Measurements from ENCODE around the gene ZNF277.

ZNF277 gene, protein sequence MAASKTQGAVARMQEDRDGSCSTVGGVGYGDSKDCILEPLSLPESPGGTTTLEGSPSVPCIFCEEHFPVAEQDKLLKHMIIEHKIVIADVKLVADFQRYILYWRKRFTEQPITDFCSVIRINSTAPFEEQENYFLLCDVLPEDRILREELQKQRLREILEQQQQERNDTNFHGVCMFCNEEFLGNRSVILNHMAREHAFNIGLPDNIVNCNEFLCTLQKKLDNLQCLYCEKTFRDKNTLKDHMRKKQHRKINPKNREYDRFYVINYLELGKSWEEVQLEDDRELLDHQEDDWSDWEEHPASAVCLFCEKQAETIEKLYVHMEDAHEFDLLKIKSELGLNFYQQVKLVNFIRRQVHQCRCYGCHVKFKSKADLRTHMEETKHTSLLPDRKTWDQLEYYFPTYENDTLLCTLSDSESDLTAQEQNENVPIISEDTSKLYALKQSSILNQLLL

DNA sequence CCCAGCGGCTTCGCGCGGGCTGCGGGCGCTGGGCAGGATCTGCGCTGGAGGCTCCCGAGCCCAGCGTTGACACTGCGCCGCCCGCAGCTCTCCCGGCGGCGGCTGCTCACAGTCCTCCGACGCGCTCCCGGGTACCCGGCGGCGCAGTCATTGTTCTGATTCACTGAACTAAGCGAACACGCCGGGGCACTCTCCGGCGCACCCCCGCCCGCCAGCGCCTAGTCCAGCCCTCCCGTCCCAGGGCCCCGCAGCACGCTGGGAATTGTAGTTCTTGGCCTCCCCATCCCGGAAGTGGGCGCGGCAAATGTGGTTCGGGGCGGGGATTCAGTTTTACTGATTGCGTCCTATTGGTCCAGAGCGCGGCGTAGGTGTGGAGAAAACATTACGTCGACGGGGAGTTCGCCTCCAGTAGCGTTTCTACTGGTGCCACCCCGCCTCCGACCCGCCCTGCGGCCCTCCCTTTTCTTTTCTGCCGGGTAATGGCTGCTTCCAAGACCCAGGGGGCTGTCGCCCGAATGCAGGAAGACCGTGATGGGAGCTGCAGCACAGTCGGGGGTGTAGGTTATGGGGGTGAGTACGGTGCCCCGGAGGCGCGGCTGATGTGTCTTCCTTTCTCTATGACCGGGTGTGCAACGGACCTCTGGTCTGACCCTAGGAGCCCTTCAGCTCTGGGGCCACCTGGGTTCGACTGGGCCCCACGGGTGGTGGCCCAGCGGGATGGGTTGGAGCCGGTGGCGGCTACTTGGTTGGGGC is at the start of gene ZNF277, which contains the start of gene DOCK4:
Gene ZNF277, plus strand, starts transcription at position 458 of the 753 bp plus-strand sequence. Its CDS starts 22 bp downstream, at position 480.
Gene DOCK4, minus strand, starts transcription at position 162 of the 753 bp plus-strand sequence. CDS start 261 bp downstream, outside the sequence.
- in situ Hi-C loops (cut with MboI; ENCODE audit: low sequenced_read_pairs), result no loop called here

DNA sequence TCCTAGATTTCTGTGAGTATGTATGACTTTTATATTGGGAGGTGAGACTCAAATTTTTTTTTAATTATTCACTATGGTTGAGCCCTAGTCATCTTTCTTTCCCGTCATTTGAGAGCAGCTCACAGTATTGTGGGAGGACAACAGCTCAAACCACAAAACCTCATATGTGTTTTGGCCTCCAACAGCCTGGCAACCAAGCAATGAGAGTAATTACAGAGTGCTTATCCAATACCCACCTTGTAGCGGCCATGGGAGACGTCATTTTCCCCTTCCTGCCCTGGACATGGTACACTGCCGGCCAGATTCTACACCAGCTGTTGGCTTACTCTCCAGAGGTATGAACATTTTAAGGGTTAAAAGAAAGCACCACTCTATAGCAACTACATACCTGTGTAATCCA is 49.4 kb upstream of the ZNF277 start:
- in situ Hi-C loops (cut with MboI; ENCODE audit: low sequenced_read_pairs), result no loop called here

DNA sequence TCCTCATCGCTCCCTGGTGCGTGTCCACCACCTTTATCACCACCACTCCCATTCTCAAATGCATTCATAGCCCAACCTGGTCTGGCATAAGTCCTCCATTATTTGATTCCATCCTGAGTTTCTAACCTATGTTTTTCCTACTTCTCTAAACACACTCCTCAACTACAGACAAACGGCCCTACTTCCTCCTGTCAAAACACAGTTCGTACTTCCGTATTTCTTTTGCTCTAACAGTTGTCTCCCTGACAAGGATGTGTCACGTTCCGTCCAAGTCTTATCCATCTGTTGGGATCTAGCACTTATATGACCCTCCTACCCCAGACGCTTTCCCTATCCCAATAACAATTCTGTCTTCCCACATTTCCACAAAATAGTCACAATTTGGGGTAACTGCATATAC is 47.1 kb upstream of the ZNF277 start:
- in situ Hi-C loops (cut with MboI; ENCODE audit: low sequenced_read_pairs), result no loop called here

DNA sequence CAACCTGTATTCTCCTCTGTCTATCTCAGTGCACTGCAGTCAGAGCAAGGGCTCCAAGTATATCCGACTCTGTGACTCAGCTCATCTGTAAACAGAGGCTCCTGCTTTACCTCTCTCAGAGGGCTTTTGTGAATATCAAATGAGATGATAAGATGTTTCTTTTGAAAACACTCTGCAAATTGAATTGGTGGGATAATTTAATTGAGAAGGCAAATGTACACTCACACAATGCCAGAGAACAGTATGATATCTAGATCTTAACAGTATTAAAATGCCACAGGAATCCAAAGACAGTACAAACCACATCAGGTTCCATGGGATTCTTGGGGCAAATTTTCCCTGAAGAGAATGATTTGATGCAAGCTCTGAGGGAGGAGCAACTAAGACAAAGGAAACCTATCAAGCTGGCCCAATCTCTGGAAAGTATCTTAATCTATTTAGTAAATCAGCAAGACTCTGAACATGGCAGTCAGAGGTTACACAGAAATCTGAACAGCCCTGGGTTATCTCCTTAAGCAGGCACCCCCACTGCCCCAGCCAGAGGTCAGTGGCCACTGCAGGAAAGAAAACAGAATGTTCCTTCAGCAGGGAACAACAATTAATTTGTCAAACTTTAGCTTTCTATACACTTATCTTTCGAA is 46.2 kb upstream of the ZNF277 start:
- in situ Hi-C loops (cut with MboI; ENCODE audit: low sequenced_read_pairs), result no loop called here

DNA sequence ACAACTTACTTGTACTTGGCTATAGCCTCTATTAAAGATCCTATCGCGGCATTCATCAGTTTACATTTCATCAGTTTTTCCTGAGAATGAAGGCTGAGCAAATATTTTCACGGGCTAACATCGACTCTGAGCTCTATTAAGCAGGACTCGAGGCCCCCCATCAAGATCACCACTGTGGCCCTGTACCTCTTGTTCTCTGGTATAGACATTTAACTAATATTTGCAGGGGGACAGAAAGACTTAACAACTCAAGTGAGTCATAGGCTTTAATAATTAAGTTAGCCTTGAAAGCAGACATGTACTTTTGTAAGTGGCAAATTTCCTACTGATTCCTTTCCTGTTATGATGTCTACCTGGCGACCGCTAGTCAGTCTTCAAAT is 45.7 kb upstream of the ZNF277 start:
- in situ Hi-C loops (cut with MboI; ENCODE audit: low sequenced_read_pairs), result no loop called here

DNA sequence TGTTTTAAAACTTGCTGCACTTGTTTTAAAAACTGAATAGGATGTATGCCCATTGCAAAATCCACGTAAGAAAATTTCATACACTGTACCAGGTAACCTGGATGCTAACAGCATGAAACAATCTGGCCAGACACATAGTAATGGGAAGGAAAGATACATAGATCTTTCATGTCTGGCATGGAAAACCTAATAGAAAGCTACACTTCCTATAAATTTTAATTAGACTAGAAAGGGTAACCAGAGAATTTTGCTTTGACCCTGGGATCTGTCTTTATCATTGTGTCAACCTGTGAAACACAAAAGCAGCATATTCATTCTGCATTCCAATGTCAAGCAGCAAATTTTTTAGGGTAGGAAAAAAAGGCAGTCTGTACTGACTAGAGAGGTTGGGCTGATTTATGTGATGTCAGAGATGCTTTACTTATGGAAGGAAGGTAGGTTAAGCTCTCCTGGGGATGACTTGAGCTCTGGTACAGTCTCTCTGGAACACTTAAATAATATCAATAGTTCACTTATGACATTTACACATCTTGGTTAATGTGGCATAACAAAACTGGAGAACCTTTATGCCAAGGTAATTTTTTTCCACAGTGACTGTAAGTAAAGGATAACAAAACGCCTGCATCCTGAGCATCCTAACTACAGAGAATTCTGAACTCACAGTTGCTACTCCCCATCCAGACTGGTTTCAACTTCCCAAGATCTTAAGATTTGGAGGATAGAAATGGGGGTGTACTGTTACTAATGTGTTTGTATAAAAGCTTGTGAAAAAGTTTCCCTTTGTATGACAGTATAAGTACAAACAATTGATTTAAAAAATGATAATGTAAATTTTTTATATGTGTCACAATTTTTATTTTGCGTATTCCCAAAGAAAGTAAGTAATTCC is 45.0 kb upstream of the ZNF277 start:
- in situ Hi-C loops (cut with MboI; ENCODE audit: low sequenced_read_pairs), result no loop called here

DNA sequence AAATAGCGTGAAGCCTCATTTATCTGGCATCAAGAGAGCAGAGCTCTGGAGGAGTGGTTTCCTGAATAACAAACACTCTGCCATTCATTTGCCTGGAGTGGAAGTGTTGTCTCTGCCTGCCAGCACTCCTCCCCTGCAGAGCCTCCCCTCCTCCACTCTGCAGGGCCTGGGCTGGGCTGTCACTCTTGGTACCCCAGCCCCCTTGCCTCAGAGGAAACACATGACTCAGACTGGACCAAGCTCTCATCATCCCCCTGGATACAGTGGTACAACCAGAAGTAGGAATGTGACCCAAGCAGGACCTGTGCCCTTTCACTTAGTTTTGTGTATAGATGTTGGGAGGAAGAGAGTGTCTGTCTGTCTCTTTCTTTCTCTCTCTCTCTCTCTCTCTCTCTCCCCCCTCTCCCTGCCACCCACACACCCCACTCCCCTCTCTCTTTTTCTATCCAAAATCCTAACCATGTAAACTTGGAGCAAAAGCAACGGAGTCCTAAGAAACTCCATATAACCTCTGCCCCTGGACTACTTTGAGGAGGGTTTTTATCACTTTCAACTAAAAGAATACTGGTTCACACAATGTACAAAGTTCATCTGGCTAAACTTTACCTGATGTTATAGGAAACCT is 44.2 kb upstream of the ZNF277 start:
- in situ Hi-C loops (cut with MboI; ENCODE audit: low sequenced_read_pairs), result no loop called here

DNA sequence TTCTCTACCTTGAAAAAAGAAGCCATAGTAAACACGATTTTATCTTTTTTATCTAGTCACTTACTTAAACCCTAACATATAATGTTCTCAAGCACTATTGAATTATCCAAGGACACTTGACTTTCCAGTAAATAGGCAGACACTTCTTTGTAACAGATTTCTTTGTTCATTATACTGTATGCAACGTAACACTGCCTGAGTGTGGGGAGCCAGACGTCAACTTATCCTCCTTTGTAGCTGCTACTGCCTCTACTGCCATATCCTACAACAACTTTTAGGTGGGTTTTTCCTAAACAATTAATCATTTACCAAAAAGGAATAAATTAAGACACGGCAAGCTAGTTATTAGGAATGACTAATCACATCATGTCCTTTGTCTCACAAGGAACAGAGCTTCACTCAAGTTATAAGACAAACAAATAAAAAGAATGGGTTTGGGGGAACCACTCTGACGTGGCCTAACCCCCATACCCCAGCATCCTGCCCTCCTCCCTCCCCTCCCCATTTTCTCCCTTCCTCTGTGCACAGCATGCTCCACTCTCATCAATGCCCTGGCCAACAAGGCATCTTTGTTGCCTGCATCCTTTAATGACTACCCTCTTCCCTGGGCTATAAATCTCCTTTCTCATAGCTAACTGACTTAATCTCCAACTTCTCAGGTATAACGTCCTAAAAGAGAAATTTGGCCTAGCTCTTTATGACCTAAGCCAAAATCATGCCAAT is 43.5 kb upstream of the ZNF277 start:
- in situ Hi-C loops (cut with MboI; ENCODE audit: low sequenced_read_pairs), result no loop called here

DNA sequence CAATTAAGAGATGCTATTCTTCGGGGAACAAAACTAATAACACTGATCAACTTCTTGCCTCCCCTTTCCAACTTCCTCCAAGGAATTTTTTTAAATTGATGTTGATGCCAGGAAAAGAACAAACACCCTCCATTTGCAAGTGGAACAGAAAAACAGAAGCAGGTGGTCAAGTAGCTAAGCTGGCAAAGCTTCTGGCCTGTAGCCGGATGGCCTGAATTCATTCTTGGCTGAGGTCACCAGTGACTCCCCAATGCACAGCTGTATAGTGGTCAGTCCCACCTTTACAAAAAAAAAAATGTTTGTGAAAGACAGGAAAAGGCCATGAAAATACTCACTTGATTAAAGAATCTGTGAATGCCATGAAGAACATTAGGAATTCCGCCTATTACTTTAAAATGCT is 39.3 kb upstream of the ZNF277 start:
- in situ Hi-C loops (cut with MboI; ENCODE audit: low sequenced_read_pairs), result no loop called here

DNA sequence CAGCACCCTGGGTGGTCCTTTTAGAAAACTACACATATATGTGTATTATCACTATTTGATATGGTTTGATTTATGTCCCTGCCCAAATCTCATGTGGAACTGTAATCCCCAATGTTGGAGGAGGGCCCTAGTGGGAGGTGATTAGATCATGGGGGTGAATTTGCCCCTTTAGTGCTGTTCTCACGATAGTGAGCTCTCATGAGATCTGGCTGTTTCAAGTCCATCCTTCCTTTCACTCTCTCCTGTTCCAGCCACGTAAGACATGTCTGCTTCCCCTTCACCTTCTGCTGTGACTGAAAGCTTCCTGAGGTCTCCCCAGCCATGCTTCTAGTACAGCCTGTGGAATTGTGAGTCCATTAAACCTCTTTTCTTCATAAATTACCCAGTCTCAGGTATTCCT is 37.6 kb upstream of the ZNF277 start:
- in situ Hi-C loops (cut with MboI; ENCODE audit: low sequenced_read_pairs), result no loop called here

DNA sequence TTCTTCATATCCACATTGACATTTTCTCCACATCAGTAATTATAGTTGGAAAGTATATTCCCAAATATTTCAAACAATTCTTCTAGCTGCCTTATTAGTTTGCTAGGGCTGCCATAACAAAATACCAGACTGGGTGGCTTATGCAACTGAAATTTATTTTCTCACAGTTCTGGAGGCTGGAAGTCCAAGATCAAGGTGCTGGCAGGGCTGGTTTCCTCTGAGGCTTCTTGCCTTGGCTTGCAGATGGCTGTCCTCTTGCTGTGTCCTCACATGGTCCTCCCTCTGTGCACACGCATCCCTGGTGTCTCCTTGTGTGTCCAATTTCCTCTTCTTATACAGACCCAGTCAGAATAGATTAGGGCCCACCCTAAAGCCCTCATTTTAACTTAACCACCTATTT is 34.8 kb upstream of the ZNF277 start:
- in situ Hi-C loops (cut with MboI; ENCODE audit: low sequenced_read_pairs), result no loop called here

DNA sequence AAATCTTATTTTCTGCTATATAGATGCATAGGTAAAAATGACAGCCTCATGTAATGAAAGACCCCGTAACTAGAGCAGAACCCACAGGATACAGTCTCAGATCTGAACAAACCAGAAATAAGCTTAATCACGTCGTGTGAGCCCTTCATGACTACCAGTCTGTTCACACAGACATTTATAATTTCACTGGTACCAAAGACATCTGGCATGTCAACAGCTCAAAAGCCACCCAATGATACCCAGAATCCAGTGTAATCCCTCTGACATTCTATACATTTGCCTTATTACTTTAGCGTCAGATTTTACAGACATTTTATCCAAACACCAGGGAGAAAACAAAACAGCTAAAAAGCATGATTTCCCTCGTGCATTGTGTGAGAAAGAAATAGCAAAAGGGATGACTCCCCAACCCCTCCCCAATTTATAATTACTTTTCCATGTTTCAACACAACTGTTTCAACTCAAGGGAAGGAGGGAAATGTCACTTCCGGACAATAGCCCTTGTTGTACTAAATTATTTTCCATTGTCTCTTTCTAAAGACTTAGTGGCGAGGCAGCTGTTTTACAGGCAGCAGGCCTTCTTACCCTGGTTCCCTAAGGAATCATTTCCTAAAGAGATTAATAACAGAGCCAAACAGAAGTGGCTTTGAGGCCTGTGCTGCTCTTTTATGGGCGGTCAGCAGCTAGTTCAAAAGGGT is 33.5 kb upstream of the ZNF277 start:
- in situ Hi-C loops (cut with MboI; ENCODE audit: low sequenced_read_pairs), result no loop called here

DNA sequence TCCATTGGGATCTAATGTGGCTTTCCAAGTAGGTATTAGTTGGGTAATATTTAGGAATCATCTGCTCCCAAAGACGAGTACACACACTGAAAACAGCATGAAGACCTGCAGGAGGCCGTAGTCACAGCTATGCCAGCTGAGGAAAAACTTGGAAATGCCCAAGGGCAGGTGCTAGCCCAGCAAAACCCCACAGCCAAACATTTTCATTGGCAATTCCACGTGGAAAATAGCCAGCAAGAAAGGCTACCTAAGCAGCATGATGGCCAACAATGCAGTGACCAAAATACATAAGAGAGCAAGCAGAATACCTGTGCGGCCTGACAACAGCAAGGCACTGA is 33.0 kb upstream of the ZNF277 start:
- in situ Hi-C loops (cut with MboI; ENCODE audit: low sequenced_read_pairs), result no loop called here

DNA sequence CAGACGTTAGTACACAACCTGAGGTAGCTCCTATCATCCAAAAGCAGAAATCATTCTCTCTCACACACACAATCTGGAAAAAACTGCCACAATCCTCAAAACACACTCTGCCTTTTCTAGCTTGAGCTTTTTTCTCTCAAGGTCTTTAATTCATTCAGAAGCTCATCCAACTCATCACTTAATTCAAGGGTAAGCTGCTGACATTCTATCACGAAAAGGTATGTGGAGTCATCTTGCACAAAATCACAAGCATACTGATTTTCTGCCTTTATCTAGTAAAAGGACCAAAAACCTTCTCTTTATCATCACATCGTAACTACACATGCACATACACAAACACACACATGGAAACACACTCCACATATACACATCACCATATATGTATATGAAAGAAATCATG is 32.3 kb upstream of the ZNF277 start:
- in situ Hi-C loops (cut with MboI; ENCODE audit: low sequenced_read_pairs), result no loop called here

DNA sequence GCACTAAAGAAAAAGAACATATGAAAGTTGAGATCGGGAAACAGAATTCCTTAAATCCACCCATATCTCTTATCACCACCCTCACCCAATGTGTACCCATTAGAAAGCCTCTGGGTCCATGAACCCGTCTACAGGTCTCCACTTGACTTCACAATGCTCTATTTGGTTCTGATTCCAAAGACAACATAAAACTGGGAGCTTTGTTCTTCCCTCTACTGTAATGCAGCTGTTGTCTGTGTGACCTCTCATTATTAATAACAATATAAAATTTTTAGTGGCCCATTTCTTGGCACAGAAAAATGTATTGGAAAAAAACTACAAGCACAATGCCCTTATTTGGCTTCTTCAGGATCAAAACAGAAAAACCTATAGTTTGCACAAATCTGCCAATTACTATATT is 30.3 kb upstream of the ZNF277 start:
- in situ Hi-C loops (cut with MboI; ENCODE audit: low sequenced_read_pairs), result no loop called here

DNA sequence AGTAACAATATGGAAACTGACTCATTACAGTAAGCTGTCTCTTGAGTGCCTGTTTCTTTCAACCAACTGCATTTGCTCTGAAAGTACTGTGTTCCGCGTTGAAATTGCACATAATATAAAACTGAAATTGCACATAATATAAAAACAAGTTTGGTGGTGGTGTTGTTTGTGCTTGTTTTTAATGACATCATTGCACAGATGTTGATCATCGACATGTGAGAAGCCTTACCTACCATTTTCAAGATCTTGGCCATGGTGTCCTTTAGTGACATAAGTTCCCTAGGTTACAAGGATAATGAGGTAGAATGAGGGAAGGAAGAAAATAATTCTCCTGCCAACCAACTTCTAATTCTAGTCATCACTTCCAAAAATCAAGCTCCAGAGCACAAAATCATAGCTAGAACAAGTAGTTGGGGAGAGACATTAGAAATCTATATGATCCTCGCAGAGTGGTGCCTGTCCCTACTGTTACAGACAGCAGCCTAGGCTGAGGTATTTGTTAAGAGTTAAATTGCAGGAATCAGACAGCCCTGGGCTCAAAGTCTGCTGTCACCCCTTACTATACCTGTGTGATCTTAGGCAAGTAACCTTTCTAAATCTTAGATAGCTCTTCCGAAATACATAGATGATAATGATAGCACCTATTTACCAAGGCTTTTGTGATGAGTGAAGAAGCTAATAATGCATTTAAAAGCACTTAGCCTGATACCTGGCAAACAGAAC is 29.6 kb upstream of the ZNF277 start:
- in situ Hi-C loops (cut with MboI; ENCODE audit: low sequenced_read_pairs), result no loop called here

DNA sequence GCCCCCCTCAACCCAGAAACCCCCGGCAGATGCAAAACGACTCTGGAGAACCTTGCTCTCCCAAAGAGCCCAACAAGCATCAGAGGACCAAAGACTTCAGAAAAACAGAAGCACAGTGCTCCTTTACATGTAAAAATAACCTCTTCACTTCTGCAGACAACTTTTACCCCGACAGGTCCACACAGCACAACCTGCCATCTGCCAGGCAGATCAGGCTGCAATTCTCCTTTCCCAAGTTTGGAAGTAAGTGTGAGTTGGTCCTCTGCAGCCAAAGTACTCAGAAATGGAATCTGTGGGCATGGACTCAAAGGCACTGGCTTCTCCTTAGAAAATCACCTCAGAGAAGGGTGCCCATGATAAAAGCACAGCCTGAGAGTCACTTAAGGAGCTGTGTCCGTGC is 26.3 kb upstream of the ZNF277 start:
- in situ Hi-C loops (cut with MboI; ENCODE audit: low sequenced_read_pairs), result no loop called here

DNA sequence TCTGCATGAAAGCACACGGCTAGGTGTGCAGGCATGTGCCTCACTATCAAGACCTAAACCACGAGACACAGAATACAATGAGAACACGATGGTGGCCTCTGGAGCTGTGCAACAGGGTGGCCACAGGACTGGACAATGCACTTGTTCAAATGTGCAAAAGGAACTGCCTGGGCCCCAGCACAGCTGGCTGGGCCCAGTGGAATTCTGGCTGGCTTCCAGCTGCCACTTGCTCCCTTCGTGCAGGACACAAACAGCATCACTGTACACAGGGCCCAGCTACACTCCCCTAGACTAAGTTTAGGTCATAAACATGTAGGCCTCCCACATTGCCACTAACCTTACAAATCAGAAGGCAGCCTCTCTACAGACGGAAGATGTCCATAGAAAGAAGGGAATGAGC is 23.7 kb upstream of the ZNF277 start:
- in situ Hi-C loops (cut with MboI; ENCODE audit: low sequenced_read_pairs), result no loop called here
